Activated CD8-positive, alpha-beta T cell treated with anti-CD3 and anti-CD28 coated beads for 36 hours (primary cell): Measurements from ENCODE around the gene EVI5L. TPM values are rescaled to one million over a fixed set of nuclear protein-coding genes. Genes with fewer than 3 reads are reported as not detected.

Experiments
- ATAC-seq: fragments of 200-7000 bp; cut with Tn5 transposase; one replicate; pipeline ENCODE4 v1.10.0; 2021; ENCODE audit warnings: mild to moderate bottlenecking, moderate library complexity
- CTCF ChIA-PET: fragments of 350-600 bp; sonication (Branson Sonifier 250); formaldehyde crosslinking; loops from one replicate; lab custom pipeline; 2021; ENCODE audit warnings: antibody characterized with exemption; lab: Charles Lee
- POLR2A ChIA-PET: fragments of 350-600 bp; sonication (Branson Sonifier 250); formaldehyde crosslinking; loops from one replicate; lab custom pipeline; 2021; ENCODE audit warnings: antibody characterized with exemption; lab: Charles Lee
- DNase-seq: peaks from one replicate; pipeline ENCODE4 v3.0.0-alpha.2; 2020
- H3K27ac Mint-ChIP-seq: one replicate; pipeline ENCODE4 v1.8.0; 2021; ENCODE audit warnings: mild to moderate bottlenecking, mixed read lengths
- H3K27me3 Mint-ChIP-seq: one replicate; pipeline ENCODE4 v1.8.0; 2021; ENCODE audit warnings: mixed read lengths
- H3K36me3 Mint-ChIP-seq: one replicate; pipeline ENCODE4 v1.8.0; 2021; ENCODE audit warnings: low read depth, mixed read lengths
- H3K4me1 Mint-ChIP-seq: one replicate; pipeline ENCODE4 v1.8.0; 2021; ENCODE audit warnings: low read depth, mixed read lengths
- H3K4me3 Mint-ChIP-seq: one replicate; pipeline ENCODE4 v1.8.0; 2021; ENCODE audit warnings: mild to moderate bottlenecking, moderate library complexity, mixed read lengths
- H3K9me3 Mint-ChIP-seq: one replicate; pipeline ENCODE4 v1.8.0; 2021; ENCODE audit warnings: mixed read lengths
- intact Hi-C: fragments of 100-400 bp; cut with micrococcal nuclease; formaldehyde crosslinking; loops from one replicate; pipeline ENCODE4 v1.10.0; 2022
- total RNA-seq, 2 experiments: library from RNA; stranded (reverse); gene quantifications; one replicate each; pipeline ENCODE4 v1.2.3, GENCODE V29; 2021
- TF ChIP-seq, protein P1 (sequence below): fragments of 200-600 bp; IDR thresholded peaks from one replicate; pipeline ENCODE4 v1.8.0; 2022; ENCODE audit warnings: antibody characterized with exemption, mild to moderate bottlenecking

EVI5L gene
- total RNA-seq, 2 experiments from 2014 or later, result 3.4 to 3.9 TPM

DNA sequence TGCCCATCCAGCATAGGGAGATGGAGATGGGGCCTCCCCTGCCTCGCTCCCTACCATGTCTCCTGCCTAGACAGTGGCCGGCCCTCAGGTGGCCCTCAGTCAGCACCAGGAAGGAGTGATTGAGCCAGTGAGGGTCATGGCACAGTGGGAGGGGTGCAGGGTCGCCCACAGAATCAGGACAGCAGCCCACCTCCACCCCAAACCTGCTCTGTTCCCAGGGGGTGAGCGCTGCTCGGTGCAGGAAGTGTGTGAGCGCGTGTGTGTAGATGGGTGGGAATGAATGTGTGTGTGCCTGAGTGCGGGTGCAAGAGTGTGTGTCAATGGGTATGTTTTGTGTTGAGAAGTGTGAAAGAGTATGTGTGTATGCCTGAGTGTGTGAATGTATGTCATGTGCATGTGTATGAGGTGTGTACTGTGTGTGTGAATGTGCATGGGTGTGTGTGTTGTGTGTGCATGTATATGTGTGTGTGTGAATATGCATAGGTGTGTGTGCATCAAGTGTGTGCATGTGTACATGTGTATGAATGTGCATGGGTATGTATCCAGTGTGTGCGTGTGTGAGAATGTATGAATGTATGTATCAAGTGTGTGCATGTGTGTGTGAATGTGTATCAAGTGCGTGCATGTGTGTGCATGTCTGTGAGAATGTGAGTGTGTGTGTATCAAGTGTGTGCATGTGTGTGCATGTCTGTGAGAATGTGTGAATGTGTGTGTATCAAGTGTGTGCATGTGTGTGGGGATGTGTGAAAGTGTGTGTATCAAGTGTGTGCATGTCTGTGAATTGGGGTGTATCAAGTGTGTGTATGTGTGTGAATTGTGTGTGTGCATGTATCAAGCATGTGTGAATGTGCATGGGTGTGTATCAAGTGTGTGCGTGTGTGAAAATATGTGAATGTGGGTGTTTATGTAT lies 12.0 kb downstream of the EVI5L start:
- ChIA-PET CTCF (no interaction called here), POLR2A (no interaction called here)
- Mint-ChIP-seq H3K4me3 (no peak overlapping the region), H3K36me3 (no peaks in the 10 kb centered on the region), H3K9me3 (no peaks in the 10 kb centered on the region), H3K27me3 (no peaks in the 10 kb centered on the region), H3K4me1 (no peaks in the 10 kb centered on the region), H3K27ac (no peak overlapping the region)
- DNase-seq (no peak), ATAC-seq (no peak)
- TF ChIP-seq, protein P1, sequence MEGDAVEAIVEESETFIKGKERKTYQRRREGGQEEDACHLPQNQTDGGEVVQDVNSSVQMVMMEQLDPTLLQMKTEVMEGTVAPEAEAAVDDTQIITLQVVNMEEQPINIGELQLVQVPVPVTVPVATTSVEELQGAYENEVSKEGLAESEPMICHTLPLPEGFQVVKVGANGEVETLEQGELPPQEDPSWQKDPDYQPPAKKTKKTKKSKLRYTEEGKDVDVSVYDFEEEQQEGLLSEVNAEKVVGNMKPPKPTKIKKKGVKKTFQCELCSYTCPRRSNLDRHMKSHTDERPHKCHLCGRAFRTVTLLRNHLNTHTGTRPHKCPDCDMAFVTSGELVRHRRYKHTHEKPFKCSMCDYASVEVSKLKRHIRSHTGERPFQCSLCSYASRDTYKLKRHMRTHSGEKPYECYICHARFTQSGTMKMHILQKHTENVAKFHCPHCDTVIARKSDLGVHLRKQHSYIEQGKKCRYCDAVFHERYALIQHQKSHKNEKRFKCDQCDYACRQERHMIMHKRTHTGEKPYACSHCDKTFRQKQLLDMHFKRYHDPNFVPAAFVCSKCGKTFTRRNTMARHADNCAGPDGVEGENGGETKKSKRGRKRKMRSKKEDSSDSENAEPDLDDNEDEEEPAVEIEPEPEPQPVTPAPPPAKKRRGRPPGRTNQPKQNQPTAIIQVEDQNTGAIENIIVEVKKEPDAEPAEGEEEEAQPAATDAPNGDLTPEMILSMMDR, result no peak
- intact Hi-C loops, result no loop called here

DNA sequence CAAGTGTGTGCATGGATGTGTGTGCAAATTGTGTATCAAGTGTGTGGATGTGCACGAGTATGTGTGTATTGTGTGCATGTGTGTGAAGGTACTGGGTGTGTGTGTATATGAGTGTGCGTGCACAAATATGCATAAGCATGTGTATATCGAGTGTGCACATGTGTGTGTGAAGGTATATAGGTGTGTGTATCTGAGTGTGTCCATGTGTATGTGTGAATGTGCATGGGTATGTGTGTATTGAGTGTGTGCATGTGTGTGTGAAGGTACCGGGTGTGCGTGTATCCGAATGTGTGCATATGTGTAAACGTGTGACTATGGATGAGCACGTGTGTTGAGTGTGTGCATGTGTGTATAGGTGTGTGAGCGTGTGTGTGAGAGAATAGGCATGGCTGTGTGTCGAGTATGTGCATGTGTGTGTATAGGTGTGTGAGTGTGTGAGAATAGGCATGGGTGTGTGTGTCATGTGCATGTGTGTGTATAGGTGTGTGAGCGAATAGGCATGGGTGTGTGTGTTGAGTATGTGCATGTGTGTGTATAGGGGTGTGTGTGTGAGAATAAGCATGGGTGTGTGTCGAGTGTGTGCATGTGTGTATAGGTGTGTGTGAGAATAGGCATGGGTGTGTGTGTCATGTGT lies 12.8 kb downstream of the EVI5L start:
- H3K4me3 Mint-ChIP-seq, result no peak overlapping the region

DNA sequence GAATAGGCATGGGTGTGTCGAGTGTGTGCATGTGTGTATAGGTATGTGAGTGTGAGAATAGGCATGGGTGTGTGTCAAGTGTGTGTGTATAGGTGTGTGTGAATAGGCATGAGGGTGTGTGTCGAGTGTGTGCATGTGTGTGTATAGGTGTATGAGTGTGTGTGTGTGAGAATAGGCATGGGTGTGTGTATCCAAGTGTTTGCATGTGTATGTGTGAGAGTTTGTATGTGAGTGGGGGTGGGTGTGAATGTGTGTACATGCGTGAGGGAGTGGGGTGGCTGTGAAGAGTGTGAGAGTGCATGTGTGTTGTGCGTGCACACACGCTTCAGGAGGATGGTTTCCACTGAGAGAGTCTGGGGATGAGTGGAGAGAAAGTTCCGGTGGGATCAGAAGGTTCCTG lies 13.5 kb downstream of the EVI5L start:
- Mint-ChIP-seq H3K9me3 (no peaks in the 10 kb centered on the region), H3K4me1 (no peaks in the 10 kb centered on the region), H3K36me3 (no peaks in the 10 kb centered on the region), H3K27me3 (no peaks in the 10 kb centered on the region), H3K4me3 (no peak overlapping the region), H3K27ac (no peak overlapping the region)
- TF ChIP-seq, protein P1, result no peak
- ATAC-seq (no peak), DNase-seq (no peak)
- POLR2A ChIA-PET, result no interaction called here
- CTCF ChIA-PET, result no interaction called here
- intact Hi-C loops, result no loop called here

More for the DNA sequence above, 12.8 kb downstream of the EVI5L start:
- intact Hi-C loops, result no loop called here
- ChIA-PET POLR2A (no interaction called here), CTCF (no interaction called here)
- no peaks in the 10 kb centered on the region for H3K27me3 Mint-ChIP-seq
- no peaks in the 10 kb centered on the region for H3K4me1 Mint-ChIP-seq
- ATAC-seq (no peak), DNase-seq (no peak)
- no peaks in the 10 kb centered on the region for H3K36me3 Mint-ChIP-seq
- no peak overlapping the region for H3K27ac Mint-ChIP-seq
- H3K9me3 Mint-ChIP-seq, result no peaks in the 10 kb centered on the region
- TF ChIP-seq, protein P1, result no peak

DNA sequence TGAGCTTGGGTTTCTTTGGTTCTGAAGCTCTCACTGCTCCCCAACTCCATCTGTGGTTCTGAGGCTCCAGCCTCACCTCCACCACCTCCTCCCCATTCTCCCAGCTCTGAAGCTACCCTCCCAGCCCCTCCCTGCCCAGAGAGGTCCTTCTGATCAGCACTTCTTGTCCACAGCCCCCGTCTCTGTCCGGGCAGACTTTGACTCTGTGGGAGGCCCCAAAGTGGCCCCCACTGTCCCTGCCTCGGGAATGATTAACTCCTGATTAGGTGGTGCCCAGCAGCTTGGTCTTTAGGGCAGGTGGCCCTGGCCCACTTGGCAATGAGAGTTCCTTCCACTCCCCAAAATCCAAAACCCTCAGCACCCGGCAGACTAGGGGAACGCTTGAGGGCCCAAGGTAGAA lies 14.4 kb downstream of the EVI5L start:
- intact Hi-C loops, result no loop called here
- ChIA-PET POLR2A (no interaction called here), CTCF (no interaction called here)
- DNase-seq (no peak), ATAC-seq (no peak)
- Mint-ChIP-seq H3K4me1 (no peaks in the 10 kb centered on the region), H3K4me3 (no peak overlapping the region), H3K9me3 (no peaks in the 10 kb centered on the region), H3K27me3 (no peaks in the 10 kb centered on the region), H3K36me3 (no peaks in the 10 kb centered on the region), H3K27ac (no peak overlapping the region)
- TF ChIP-seq, protein P1, result no peak

DNA sequence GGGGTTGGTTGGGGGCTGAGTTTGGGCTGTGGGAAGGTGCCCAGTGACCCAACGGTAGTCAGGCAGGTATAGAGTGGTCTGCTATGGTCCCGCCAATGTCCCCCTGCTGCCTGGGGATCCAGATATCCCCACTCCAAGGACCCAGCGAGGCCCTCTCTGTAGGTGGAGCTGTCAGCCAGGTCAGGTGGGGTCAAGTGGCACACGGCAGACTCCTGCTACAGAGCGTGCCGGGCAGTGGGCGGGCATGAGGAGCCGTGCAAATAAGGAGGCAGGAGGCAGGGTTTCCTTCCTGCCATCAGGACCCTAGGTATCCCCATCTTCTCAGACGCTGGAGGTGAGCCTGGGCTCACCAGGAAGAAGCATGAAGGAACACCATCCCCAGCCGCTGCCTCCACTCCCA lies 14.9 kb downstream of the EVI5L start:
- ATAC-seq (no peak), DNase-seq (no peak)
- Mint-ChIP-seq H3K4me3 (no peak overlapping the region), H3K27ac (no peak overlapping the region), H3K9me3 (no peaks in the 10 kb centered on the region), H3K4me1 (no peaks in the 10 kb centered on the region), H3K36me3 (no peaks in the 10 kb centered on the region), H3K27me3 (no peaks in the 10 kb centered on the region)
- ChIA-PET CTCF (no interaction called here), POLR2A (no interaction called here)
- TF ChIP-seq, protein P1, result no peak
- intact Hi-C loops, result no loop called here
